GM23248 (cell line): ENCODE measurements around the gene TPO.

Experiments
- EZH2 ChIP-seq: fragments of 200-600 bp; sonication (generic); IDR thresholded peaks from 2 replicates; pipeline ENCODE4 v1.6.1; 2018; ENCODE audit warnings: antibody characterized with exemption, mild to moderate bottlenecking; ENCODE audit not compliant: insufficient read depth, poor library complexity, severe bottlenecking
- EZH2phosphoT487 ChIP-seq: fragments of 200-600 bp; sonication (generic); IDR thresholded peaks from 2 replicates; pipeline ENCODE4 v1.6.1; 2018; ENCODE audit warnings: antibody characterized with exemption, moderate library complexity, mild to moderate bottlenecking, low read depth; ENCODE audit not compliant: insufficient read depth

- no peak for TF ChIP-seq EZH2
- TF ChIP-seq EZH2phosphoT487 = no peak
Observed at GRCh38 chr2:1584691-1585485, 171.6 kb downstream of the TPO start.
